Suprapubic skin (tissue), 4 donors: Measurements from ENCODE around the gene CCDC57.

Experiments used
- CTCF ChIP-seq, 2 donors: fragments of 200-600 bp in 1 of 2; fragments of 450-650 bp in 1 of 2; sonication (generic) in 1 of 2; IDR thresholded peaks; one replicate each; pipeline ENCODE4 v1.5.1; 2016 to 2019; ENCODE audit warnings: antibody characterized with exemption in 2 of 2, mild to moderate bottlenecking in 1 of 2, moderate library complexity in 1 of 2
- POLR2A ChIP-seq, 2 donors: fragments of 450-650 bp; IDR thresholded peaks; one replicate each; pipeline ENCODE4 v1.6.1; 2017; ENCODE audit warnings: antibody characterized with exemption in 2 of 2, mild to moderate bottlenecking in 2 of 2, moderate library complexity in 2 of 2
- POLR2AphosphoS5 ChIP-seq, 3 donors: sonication (generic); formaldehyde crosslinking; IDR thresholded peaks; one replicate each; pipeline ENCODE4 v1.6.1; 2017; ENCODE audit warnings: antibody characterized with exemption in 3 of 3

- TF ChIP-seq POLR2A (IDR thresholded peaks at IDR 0.05) (no peak), POLR2AphosphoS5 (IDR thresholded peaks at IDR 0.05) (no peak), CTCF (IDR thresholded peaks at IDR 0.05) (no peak)
Measured at GRCh38 chr17:82258555-82258954, 45.9 kb upstream of the CCDC57 start.
